K562 (cell line): Measurements from ENCODE around the gene PGAP2. TPM values are rescaled to one million over a fixed set of nuclear protein-coding genes. Genes with fewer than 3 reads are reported as not detected.

Experiments used
- ARHGAP35 ChIP-seq: fragments of 450-650 bp; IDR thresholded peaks from 2 replicates; pipeline ENCODE4 v1.6.1; 2018; ENCODE audit not compliant: partially characterized antibody
- CBX5 ChIP-seq: IDR thresholded peaks from 2 replicates; pipeline ENCODE4 v1.6.1; 2014; ENCODE audit warnings: low read depth, borderline replicate concordance
- CC2D1A ChIP-seq: fragments of 450-650 bp; IDR thresholded peaks from 2 replicates; pipeline ENCODE4 v1.6.1; 2017; ENCODE audit warnings: mild to moderate bottlenecking
- CEBPG ChIP-seq, 3 experiments: fragments of 200-800 bp in 1 of 3; sonication (Bioruptor generic) in 1 of 3; sonication (generic) in 1 of 3; formaldehyde crosslinking in 1 of 3; IDR thresholded peaks in 2 of 3; conservative IDR thresholded peaks in 1 of 3; 2 replicates each; pipeline versions ENCODE4 v1.6.1 to v1.8.0; 2016 to 2022; ENCODE audit warnings: missing compliant biosample characterization in 2 of 3, missing genetic modification characterization in 2 of 3, mild to moderate bottlenecking in 1 of 3, missing genetic modification reagents in 1 of 3
- CUX1 ChIP-seq: fragments of 200-800 bp; sonication (Bioruptor generic); IDR thresholded peaks from 2 replicates; pipeline ENCODE4 v1.6.1; 2016; ENCODE audit warnings: missing genetic modification characterization, missing compliant biosample characterization
- KLF13 ChIP-seq: fragments of 450-650 bp; IDR thresholded peaks from 2 replicates; pipeline ENCODE4 v1.6.1; 2016; ENCODE audit warnings: missing genetic modification characterization, low read depth, mild to moderate bottlenecking, missing compliant biosample characterization, moderate library complexity, borderline replicate concordance
- KLF16 ChIP-seq: IDR thresholded peaks from 2 replicates; pipeline ENCODE4 v1.6.1; 2016; ENCODE audit warnings: antibody characterized with exemption
- MTA3 ChIP-seq: fragments of 450-650 bp; formaldehyde crosslinking; IDR thresholded peaks from 2 replicates; pipeline ENCODE4 v1.6.1; 2017; ENCODE audit warnings: mild to moderate bottlenecking, borderline replicate concordance
- PHF8 ChIP-seq: fragments of 200-600 bp; sonication (generic); IDR thresholded peaks from 2 replicates; pipeline ENCODE4 v1.6.1; 2012; ENCODE audit warnings: mixed run types, mild to moderate bottlenecking, inconsistent platforms, low read length, moderate library complexity, borderline replicate concordance
- POLR3A ChIP-seq: IDR thresholded peaks from 2 replicates; pipeline ENCODE4 v1.6.1; 2011; ENCODE audit warnings: borderline replicate concordance, mild to moderate bottlenecking, moderate library complexity; ENCODE audit not compliant: insufficient read length, insufficient read depth; ENCODE audit errors: extremely low read depth
- RBM39 ChIP-seq: fragments of 200-400 bp; formaldehyde crosslinking; optimal IDR thresholded peaks from 2 replicates; pipeline ENCODE3; 2018; ENCODE audit warnings: low read depth, low read length
- RFX5 ChIP-seq: IDR thresholded peaks from 2 replicates; pipeline ENCODE4 v1.6.1; 2011; ENCODE audit warnings: low read depth, mild to moderate bottlenecking, improper control_type of control experiment, low read length
- STAT5B ChIP-seq: fragments of 250-450 bp; sonication (Bioruptor Pico); IDR thresholded peaks from 2 replicates; pipeline ENCODE4 v1.8.0; 2021; ENCODE audit warnings: mild to moderate bottlenecking, inconsistent platforms
- TRIM25 ChIP-seq: fragments of 450-650 bp; IDR thresholded peaks from 2 replicates; pipeline ENCODE4 v1.7.0; 2016; ENCODE audit warnings: borderline replicate concordance
- ZC3H4 ChIP-seq: sonication (generic); formaldehyde crosslinking; IDR thresholded peaks from 2 replicates; pipeline ENCODE4 v1.9.0; 2021; ENCODE audit warnings: missing genetic modification reagents, borderline replicate concordance
- ZFP1 ChIP-seq: fragments of 450-650 bp; formaldehyde crosslinking; IDR thresholded peaks from 2 replicates; pipeline ENCODE4 v1.4.0; 2020; ENCODE audit warnings: mild to moderate bottlenecking, mixed read lengths
- ZFX ChIP-seq: sonication (generic); formaldehyde crosslinking; IDR thresholded peaks from 2 replicates; pipeline ENCODE4 v1.8.0; 2022; ENCODE audit warnings: mild to moderate bottlenecking, missing genetic modification reagents, moderate library complexity
- ZNF24 ChIP-seq: fragments of 450-650 bp; IDR thresholded peaks from 2 replicates; pipeline ENCODE4 v1.6.1; 2016
- ZNF263 ChIP-seq: sonication (generic); formaldehyde crosslinking; IDR thresholded peaks from 2 replicates; pipeline ENCODE4 v1.8.0; 2022; ENCODE audit warnings: mild to moderate bottlenecking, missing genetic modification reagents, borderline replicate concordance
- ZNF436 ChIP-seq: fragments of 250-450, 450-650 bp; sonication (Bioruptor Pico); formaldehyde crosslinking; IDR thresholded peaks from 2 replicates; pipeline ENCODE4 v1.7.0; 2020; ENCODE audit warnings: mild to moderate bottlenecking
- ZNF561 ChIP-seq: fragments of 450-650 bp; formaldehyde crosslinking; conservative IDR thresholded peaks from 2 replicates; pipeline ENCODE4 v1.4.0; 2020; ENCODE audit warnings: mild to moderate bottlenecking, moderate library complexity
- polyA plus RNA-seq, 8 experiments: library from polyadenylated mRNA; depleted of rRNA in 4 of 8; stranded (reverse) in 5 of 8; unstranded in 3 of 8; fragments of >200 nt; fragmentation: Nextera tagmentation in 2 of 8; fragmentation: Illumina TruSeq in 1 of 8; extraction: Ambion mirVana in 2 of 8; extraction: Trizol in 1 of 8; gene quantifications; 2 replicates each; pipeline versions ENCODE4 v1.2.1 to v1.2.3, GENCODE V29; 2011 to 2014; ENCODE audit warnings: inconsistent platforms in 1 of 8, missing spikeins in 1 of 8
- total RNA-seq, 7 experiments: library from RNA; depleted of rRNA in 6 of 7; stranded (reverse); fragments of >200 nt in 6 of 7; fragmentation: Illumina TruSeq in 2 of 7; extraction: Trizol in 2 of 7; gene quantifications; 2 replicates each; pipeline versions ENCODE4 v1.2.1 to v1.2.3, GENCODE V29; 2011 to 2021; ENCODE audit warnings: low replicate concordance in 1 of 7

The PGAP2 gene
- total and polyA plus RNA-seq, 9 of the 15 experiments (the other 6 are each of a cell fraction or from before 2014, with no cell fraction given) = 17.9 to 47.2 (median 33.7) TPM

GRCh38 chr11:3867209-3868091 lies 59.1 kb downstream of the PGAP2 start (continued):
- no peak for TF ChIP-seq STAT5B (CRISPR knock-in tag)
- TF ChIP-seq PHF8 = no peak
- no peak for TF ChIP-seq TRIM25
- no peak for TF ChIP-seq RBM39
- TF ChIP-seq ZNF561 (CRISPR knock-in tag) = no peak
- TF ChIP-seq CUX1 (CRISPR knock-in tag) = no peak
- TF ChIP-seq ZC3H4 (CRISPR knock-in tag) = no peak
- peak; percentile 59; the same call in 1 of the 2 replicates for TF ChIP-seq CC2D1A
- TF ChIP-seq ZNF24 = 0 out of 2 replicates have a peak, but pooled peaks have one; percentile 12
- TF ChIP-seq ARHGAP35 = no peak
- no peak for TF ChIP-seq ZFP1 (CRISPR knock-in tag)
- TF ChIP-seq ZFX (CRISPR knock-in tag) = peak; percentile 64; the same call in 1 of the 2 replicates
- TF ChIP-seq ZNF263 (CRISPR knock-in tag) = no peak
- 0 out of 2 replicates have a peak, but pooled peaks have one; percentile 24 for TF ChIP-seq MTA3
- no peak for TF ChIP-seq RFX5
- no peak; the same call in 1 of the 2 replicates for TF ChIP-seq CEBPG (CRISPR knock-in tag; IDR thresholded peaks at IDR 0.05)
- no peak for TF ChIP-seq CEBPG (tag; conservative IDR thresholded peaks at IDR 0.05 in 1 of 2, IDR thresholded peaks at IDR 0.05 in 1 of 2)
- no peak for TF ChIP-seq CBX5
- no peak for TF ChIP-seq ZNF436 (CRISPR knock-in tag)
- peak; percentile 82 for TF ChIP-seq KLF16
- no peak for TF ChIP-seq POLR3A
- no peak for TF ChIP-seq KLF13
